Measurements from ENCODE around the gene MPHOSPH8.

DNA sequence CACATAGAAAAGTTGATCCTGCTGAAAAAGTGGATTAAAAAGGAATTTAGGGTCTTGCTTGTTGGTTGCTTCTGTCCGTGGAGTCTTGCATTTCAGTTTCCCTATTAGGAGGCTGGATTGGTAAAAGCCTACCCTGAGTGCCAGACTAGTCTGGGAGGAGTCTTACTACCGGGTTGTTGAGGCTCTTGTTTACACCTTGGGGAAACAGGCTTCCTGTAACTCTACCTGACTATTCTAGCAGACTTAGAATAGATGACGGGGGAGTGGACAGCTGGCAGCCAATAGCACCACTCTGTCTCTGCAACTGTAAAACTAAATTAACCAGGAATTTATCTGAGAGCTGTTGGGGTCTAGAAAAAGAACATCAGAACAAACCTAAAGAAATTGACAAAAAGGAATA lies 11.3 kb upstream of the MPHOSPH8 start:
- no peak for TF ChIP-seq POLR2A (IDR thresholded peaks at IDR 0.05)
- TF ChIP-seq, protein P1, sequence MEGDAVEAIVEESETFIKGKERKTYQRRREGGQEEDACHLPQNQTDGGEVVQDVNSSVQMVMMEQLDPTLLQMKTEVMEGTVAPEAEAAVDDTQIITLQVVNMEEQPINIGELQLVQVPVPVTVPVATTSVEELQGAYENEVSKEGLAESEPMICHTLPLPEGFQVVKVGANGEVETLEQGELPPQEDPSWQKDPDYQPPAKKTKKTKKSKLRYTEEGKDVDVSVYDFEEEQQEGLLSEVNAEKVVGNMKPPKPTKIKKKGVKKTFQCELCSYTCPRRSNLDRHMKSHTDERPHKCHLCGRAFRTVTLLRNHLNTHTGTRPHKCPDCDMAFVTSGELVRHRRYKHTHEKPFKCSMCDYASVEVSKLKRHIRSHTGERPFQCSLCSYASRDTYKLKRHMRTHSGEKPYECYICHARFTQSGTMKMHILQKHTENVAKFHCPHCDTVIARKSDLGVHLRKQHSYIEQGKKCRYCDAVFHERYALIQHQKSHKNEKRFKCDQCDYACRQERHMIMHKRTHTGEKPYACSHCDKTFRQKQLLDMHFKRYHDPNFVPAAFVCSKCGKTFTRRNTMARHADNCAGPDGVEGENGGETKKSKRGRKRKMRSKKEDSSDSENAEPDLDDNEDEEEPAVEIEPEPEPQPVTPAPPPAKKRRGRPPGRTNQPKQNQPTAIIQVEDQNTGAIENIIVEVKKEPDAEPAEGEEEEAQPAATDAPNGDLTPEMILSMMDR (IDR thresholded peaks at IDR 0.05) = no peak
- TF ChIP-seq POLR2AphosphoS5 (IDR thresholded peaks at IDR 0.05) = no peak

Data from breast epithelium (tissue), 3 donors.